HepG2 (cell line): ENCODE results near the gene S1PR2. TPM values are rescaled to one million over a fixed set of nuclear protein-coding genes. Genes with fewer than 3 reads are reported as not detected.

Source experiments
- ARNT ChIP-seq: fragments of 450-650 bp; IDR thresholded peaks from 2 replicates; pipeline ENCODE4 v1.6.1; 2017
- DMAP1 ChIP-seq: IDR thresholded peaks from 2 replicates; pipeline ENCODE4 v1.6.1; 2016
- FOSL1 ChIP-seq: sonication (generic); formaldehyde crosslinking; IDR thresholded peaks from 2 replicates; pipeline ENCODE4 v1.9.0; 2021; ENCODE audit warnings: missing genetic modification reagents, borderline replicate concordance
- GABPB1 ChIP-seq: IDR thresholded peaks from 2 replicates; pipeline ENCODE4 v1.6.1; 2016; ENCODE audit warnings: mild to moderate bottlenecking, missing genetic modification reagents, moderate library complexity, missing compliant biosample characterization
- GFI1 ChIP-seq: sonication (generic); formaldehyde crosslinking; IDR thresholded peaks from 2 replicates; pipeline ENCODE4 v1.5.0; 2020; ENCODE audit warnings: missing genetic modification reagents, mild to moderate bottlenecking, borderline replicate concordance
- HNF4G ChIP-seq, 2 experiments: sonication (generic) in 1 of 2; formaldehyde crosslinking in 1 of 2; IDR thresholded peaks; 2 replicates each; pipeline versions ENCODE4 v1.4.0 to v1.6.1; 2011 to 2020; ENCODE audit warnings: borderline replicate concordance in 2 of 2, low read depth in 2 of 2, mild to moderate bottlenecking in 2 of 2, low read length in 1 of 2, missing genetic modification reagents in 1 of 2, moderate library complexity in 1 of 2
- KAT7 ChIP-seq: IDR thresholded peaks from 2 replicates; pipeline ENCODE4 v1.6.1; 2018; ENCODE audit warnings: borderline replicate concordance, missing compliant biosample characterization
- KLF13 ChIP-seq: sonication (generic); formaldehyde crosslinking; IDR thresholded peaks from 2 replicates; pipeline ENCODE4 v1.4.0; 2020; ENCODE audit warnings: mild to moderate bottlenecking, missing genetic modification reagents
- MEIS2 ChIP-seq: sonication (generic); formaldehyde crosslinking; IDR thresholded peaks from 2 replicates; pipeline ENCODE4 v1.9.0; 2021; ENCODE audit warnings: mild to moderate bottlenecking, missing genetic modification reagents
- PHB2 ChIP-seq: fragments of 450-650 bp; IDR thresholded peaks from 2 replicates; pipeline ENCODE4 v1.6.1; 2018; ENCODE audit not compliant: partially characterized antibody
- PLRG1 ChIP-seq: fragments of 450-650 bp; conservative IDR thresholded peaks from 2 replicates; pipeline ENCODE4 v1.6.1; 2016
- POLR2AphosphoS5 ChIP-seq: IDR thresholded peaks from 2 replicates; pipeline ENCODE4 v1.6.1; 2012; ENCODE audit warnings: low read depth, low read length
- SIN3A ChIP-seq: IDR thresholded peaks from 2 replicates; pipeline ENCODE4 v1.6.1; 2011; ENCODE audit warnings: low read depth, mild to moderate bottlenecking, control low read depth, low read length, borderline replicate concordance
- ZNF160 ChIP-seq: sonication (generic); formaldehyde crosslinking; IDR thresholded peaks from 2 replicates; pipeline ENCODE4 v1.8.0; 2022; ENCODE audit warnings: mild to moderate bottlenecking, inconsistent platforms, missing genetic modification reagents
- ZNF549 ChIP-seq: sonication (generic); formaldehyde crosslinking; IDR thresholded peaks from 2 replicates; pipeline ENCODE4 v1.5.0; 2020; ENCODE audit warnings: missing genetic modification reagents
- ZNF766 ChIP-seq: sonication (generic); formaldehyde crosslinking; IDR thresholded peaks from 2 replicates; pipeline ENCODE4 v1.5.0; 2020; ENCODE audit warnings: missing genetic modification reagents, borderline replicate concordance
- ZNF777 ChIP-seq: sonication (generic); formaldehyde crosslinking; IDR thresholded peaks from 2 replicates; pipeline ENCODE4 v1.4.0; 2020; ENCODE audit warnings: missing genetic modification reagents
- ZNF780A ChIP-seq: sonication (generic); formaldehyde crosslinking; IDR thresholded peaks from 2 replicates; pipeline ENCODE4 v1.8.0; 2022; ENCODE audit warnings: mild to moderate bottlenecking, missing genetic modification reagents, moderate library complexity
- polyA plus RNA-seq, 8 experiments: library from polyadenylated mRNA; depleted of rRNA in 3 of 8; stranded (reverse) in 7 of 8; unstranded in 1 of 8; fragments of >200 nt; fragmentation: Illumina TruSeq in 4 of 8; extraction: Trizol in 4 of 8; gene quantifications; 2 replicates each; pipeline versions ENCODE4 v1.2.1 to v1.2.3, GENCODE V29; 2011 to 2016; ENCODE audit warnings: low read depth in 4 of 8, missing spikeins in 1 of 8, mixed read lengths in 1 of 8; ENCODE audit not compliant: insufficient read depth in 1 of 8
- total RNA-seq, 5 experiments: library from RNA; depleted of rRNA; stranded (reverse); fragments of >200 nt; fragmentation: Illumina TruSeq; extraction: Trizol; gene quantifications; 2 replicates each; pipeline ENCODE4 v1.2.3, GENCODE V29; 2016; ENCODE audit warnings: low read depth in 1 of 5
- TF ChIP-seq, protein P1 (sequence below): sonication (generic); formaldehyde crosslinking; conservative IDR thresholded peaks from 2 replicates; pipeline ENCODE4 v1.4.0; 2020; ENCODE audit warnings: missing genetic modification reagents
- TF ChIP-seq, protein P2 (sequence below): conservative IDR thresholded peaks from 2 replicates; pipeline ENCODE4 v1.6.1; 2018; ENCODE audit warnings: missing genetic modification reagents
- TF ChIP-seq, protein P3 (sequence below): sonication (generic); formaldehyde crosslinking; IDR thresholded peaks from 2 replicates; pipeline ENCODE4 v1.5.1; 2020; ENCODE audit warnings: missing genetic modification reagents, mild to moderate bottlenecking, borderline replicate concordance
- TF ChIP-seq, protein P4 (sequence below): sonication (generic); formaldehyde crosslinking; IDR thresholded peaks from 2 replicates; pipeline ENCODE4 v1.8.0; 2022; ENCODE audit warnings: mild to moderate bottlenecking, missing genetic modification reagents, borderline replicate concordance

The S1PR2 gene
- total and polyA plus RNA-seq, 2 of the 13 experiments (the other 11 are each of a cell fraction or from before 2014, with no cell fraction given), result 0.91 to 1.3 TPM

DNA sequence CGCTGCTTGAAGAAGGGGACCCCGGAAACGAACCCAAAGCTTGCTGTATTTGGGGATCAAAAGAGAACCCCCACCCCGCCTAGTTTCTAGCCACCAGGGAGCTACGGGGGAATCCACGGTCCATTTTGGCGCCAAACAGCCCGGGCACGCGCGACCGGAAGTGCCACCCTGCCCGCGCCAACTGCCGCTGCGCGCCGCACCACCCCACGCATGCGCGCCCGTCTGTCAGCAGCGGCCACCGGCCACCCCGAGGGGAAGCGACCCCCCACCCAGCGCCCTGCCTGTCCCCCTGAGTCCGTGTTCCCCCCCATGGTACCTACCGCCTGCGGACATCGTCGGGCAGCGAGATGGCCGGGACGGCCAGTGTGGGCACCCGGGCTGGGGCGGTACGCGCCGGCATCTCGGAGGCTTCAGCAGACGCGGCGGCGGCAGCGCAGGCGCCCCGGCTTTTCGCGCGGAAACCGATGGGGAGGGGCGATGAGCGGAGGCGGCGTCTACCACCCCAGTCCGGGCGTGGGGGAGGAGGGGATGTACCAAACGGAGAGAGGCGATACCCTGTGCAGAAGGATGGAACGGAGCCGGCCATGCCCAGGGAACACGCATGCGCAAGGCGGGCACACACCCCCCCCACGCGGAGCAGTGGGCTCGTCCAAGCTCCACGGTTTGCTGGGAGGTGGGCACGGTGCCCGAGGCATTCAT is 36.5 kb downstream of the S1PR2 start, which contains the start of gene DNMT1 (continued):
- TF ChIP-seq ZNF780A (no peak), ZNF777 (CRISPR knock-in tag) (peak; percentile 75; the same call in 1 of the 2 replicates), PLRG1 (no peak), PHB2 (no peak), HNF4G (IDR thresholded peaks at IDR 0.05; ENCODE audit: borderline replicate concordance, low read depth, low read length) (0 out of 2 replicates have a peak, but pooled peaks have one; percentile 0), HNF4G (CRISPR knock-in tag; IDR thresholded peaks at IDR 0.05; ENCODE audit: borderline replicate concordance, low read depth) (0 out of 2 replicates have a peak, but pooled peaks have one; percentile 32), GABPB1 (CRISPR knock-in tag) (peak; percentile 97), KLF13 (peak; percentile 80; the same call in 1 of the 2 replicates), POLR2AphosphoS5 (peak; percentile 91), GFI1 (CRISPR knock-in tag) (peak; percentile 62; the same call in 1 of the 2 replicates), MEIS2 (CRISPR knock-in tag) (peak; percentile 4; the same call in 1 of the 2 replicates), ZNF549 (no peak), FOSL1 (CRISPR knock-in tag) (no peak), DMAP1 (CRISPR knock-in tag) (peak; percentile 70; the same call in 1 of the 2 replicates), ZNF160 (0 out of 2 replicates have a peak, but pooled peaks have one; percentile 26), SIN3A (peak; percentile 50; the same call in 1 of the 2 replicates), KAT7 (CRISPR knock-in tag) (no peak; the same call in 1 of the 2 replicates), ZNF766 (CRISPR knock-in tag) (no peak), ARNT (no peak)
- TF ChIP-seq, protein P1, sequence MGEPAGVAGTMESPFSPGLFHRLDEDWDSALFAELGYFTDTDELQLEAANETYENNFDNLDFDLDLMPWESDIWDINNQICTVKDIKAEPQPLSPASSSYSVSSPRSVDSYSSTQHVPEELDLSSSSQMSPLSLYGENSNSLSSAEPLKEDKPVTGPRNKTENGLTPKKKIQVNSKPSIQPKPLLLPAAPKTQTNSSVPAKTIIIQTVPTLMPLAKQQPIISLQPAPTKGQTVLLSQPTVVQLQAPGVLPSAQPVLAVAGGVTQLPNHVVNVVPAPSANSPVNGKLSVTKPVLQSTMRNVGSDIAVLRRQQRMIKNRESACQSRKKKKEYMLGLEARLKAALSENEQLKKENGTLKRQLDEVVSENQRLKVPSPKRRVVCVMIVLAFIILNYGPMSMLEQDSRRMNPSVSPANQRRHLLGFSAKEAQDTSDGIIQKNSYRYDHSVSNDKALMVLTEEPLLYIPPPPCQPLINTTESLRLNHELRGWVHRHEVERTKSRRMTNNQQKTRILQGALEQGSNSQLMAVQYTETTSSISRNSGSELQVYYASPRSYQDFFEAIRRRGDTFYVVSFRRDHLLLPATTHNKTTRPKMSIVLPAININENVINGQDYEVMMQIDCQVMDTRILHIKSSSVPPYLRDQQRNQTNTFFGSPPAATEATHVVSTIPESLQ (CRISPR knock-in tag), result no peak
- TF ChIP-seq, protein P2, sequence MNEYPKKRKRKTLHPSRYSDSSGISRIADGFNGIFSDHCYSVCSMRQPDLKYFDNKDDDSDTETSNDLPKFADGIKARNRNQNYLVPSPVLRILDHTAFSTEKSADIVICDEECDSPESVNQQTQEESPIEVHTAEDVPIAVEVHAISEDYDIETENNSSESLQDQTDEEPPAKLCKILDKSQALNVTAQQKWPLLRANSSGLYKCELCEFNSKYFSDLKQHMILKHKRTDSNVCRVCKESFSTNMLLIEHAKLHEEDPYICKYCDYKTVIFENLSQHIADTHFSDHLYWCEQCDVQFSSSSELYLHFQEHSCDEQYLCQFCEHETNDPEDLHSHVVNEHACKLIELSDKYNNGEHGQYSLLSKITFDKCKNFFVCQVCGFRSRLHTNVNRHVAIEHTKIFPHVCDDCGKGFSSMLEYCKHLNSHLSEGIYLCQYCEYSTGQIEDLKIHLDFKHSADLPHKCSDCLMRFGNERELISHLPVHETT (CRISPR knock-in tag), result 0 out of 2 replicates have a peak, but pooled peaks have one; percentile 22
- TF ChIP-seq, protein P3, sequence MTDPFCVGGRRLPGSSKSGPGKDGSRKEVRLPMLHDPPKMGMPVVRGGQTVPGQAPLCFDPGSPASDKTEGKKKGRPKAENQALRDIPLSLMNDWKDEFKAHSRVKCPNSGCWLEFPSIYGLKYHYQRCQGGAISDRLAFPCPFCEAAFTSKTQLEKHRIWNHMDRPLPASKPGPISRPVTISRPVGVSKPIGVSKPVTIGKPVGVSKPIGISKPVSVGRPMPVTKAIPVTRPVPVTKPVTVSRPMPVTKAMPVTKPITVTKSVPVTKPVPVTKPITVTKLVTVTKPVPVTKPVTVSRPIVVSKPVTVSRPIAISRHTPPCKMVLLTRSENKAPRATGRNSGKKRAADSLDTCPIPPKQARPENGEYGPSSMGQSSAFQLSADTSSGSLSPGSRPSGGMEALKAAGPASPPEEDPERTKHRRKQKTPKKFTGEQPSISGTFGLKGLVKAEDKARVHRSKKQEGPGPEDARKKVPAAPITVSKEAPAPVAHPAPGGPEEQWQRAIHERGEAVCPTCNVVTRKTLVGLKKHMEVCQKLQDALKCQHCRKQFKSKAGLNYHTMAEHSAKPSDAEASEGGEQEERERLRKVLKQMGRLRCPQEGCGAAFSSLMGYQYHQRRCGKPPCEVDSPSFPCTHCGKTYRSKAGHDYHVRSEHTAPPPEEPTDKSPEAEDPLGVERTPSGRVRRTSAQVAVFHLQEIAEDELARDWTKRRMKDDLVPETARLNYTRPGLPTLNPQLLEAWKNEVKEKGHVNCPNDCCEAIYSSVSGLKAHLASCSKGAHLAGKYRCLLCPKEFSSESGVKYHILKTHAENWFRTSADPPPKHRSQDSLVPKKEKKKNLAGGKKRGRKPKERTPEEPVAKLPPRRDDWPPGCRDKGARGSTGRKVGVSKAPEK, result peak; percentile 53; the same call in 1 of the 2 replicates
- TF ChIP-seq, protein P4, sequence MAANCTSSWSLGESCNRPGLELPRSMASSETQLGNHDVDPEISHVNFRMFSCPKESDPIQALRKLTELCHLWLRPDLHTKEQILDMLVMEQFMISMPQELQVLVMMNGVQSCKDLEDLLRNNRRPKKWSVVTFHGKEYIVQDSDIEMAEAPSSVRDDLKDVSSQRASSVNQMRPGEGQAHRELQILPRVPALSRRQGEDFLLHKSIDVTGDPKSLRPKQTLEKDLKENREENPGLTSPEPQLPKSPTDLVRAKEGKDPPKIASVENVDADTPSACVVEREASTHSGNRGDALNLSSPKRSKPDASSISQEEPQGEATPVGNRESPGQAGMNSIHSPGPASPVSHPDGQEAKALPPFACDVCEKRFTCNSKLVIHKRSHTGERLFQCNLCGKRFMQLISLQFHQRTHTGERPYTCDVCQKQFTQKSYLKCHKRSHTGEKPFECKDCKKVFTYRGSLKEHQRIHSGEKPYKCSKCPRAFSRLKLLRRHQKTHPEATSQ (CRISPR knock-in tag), result no peak
